ENCODE measurements around the gene CEP83.

The CEP83 gene

DNA sequence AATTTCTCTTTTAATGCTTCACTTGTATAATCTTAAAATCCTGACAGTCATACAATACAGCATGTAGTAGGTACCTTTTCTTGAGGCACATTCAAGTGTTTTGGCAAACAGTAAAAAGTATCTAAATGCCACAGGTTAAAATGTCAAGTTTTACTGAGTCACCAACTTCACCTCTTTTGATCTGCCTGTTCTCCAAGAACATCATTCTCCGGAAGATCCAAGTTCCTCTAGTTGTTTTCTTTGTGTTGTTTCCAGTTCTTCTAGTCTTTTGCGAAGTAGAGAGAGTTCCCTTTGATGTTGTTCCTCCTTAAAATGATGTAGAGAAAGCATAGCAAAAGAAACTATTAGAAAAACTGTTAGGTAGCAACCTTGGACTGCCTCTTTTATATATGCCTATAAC lies 151.1 kb downstream of the CEP83 start:
- DNase-seq (ENCODE audit: low read depth in 1 of 2, low spot score in 1 of 2), result no peak
- TF ChIP-seq JUND (IDR thresholded peaks at IDR 0.05; ENCODE audit: low read depth), result no peak
- in situ Hi-C loops (cut with HindIII; ENCODE audit: low pct_unique_long_range_greater_than_20kb, low sequenced_read_pairs), result no loop called here

DNA sequence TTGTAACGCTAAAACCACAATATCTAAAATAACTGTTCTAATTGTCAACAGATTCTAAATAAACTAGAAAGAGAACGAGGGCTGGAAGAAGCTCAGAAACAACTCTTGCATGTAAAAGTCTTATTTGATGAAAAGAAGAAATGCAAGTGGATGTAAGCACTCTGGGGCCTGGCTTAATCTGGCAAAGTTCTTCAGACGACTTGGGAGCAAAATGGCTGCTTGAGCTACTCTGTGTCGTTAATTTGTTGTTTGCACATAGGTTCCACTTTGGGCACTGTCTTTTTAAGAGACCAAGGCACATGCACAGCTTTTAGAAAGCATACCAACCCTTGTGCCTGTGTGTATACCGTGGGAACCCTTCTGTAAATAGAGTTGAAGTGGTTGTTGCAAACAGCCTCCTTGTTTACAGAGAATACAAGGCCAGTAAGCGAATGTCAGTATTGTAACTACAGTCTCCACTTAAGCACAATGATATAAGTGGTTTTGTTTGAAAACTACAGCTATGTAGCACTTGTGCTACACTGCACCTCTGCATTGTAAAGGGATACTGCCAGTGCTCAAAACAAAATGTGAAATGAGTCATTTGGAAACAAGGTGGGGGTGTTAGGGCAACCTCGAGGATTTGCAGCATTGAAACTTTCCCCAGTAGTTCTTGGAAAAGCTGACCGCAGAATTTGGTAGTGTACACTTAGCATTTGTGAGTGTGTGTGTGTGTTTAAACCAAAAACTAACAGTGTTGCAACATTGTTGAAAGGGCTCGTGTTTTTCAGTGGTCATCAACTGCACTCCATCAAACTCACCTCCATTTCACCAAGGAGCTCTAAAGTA lies 154.3 kb downstream of the CEP83 start:
- DNase-seq (ENCODE audit: low read depth in 1 of 2, low spot score in 1 of 2), result peak in 1 of 2 experiments; percentile 52
- in situ Hi-C loops (cut with HindIII; ENCODE audit: low pct_unique_long_range_greater_than_20kb, low sequenced_read_pairs), result no loop called here
- no peak for TF ChIP-seq JUND (IDR thresholded peaks at IDR 0.05; ENCODE audit: low read depth)

DNA sequence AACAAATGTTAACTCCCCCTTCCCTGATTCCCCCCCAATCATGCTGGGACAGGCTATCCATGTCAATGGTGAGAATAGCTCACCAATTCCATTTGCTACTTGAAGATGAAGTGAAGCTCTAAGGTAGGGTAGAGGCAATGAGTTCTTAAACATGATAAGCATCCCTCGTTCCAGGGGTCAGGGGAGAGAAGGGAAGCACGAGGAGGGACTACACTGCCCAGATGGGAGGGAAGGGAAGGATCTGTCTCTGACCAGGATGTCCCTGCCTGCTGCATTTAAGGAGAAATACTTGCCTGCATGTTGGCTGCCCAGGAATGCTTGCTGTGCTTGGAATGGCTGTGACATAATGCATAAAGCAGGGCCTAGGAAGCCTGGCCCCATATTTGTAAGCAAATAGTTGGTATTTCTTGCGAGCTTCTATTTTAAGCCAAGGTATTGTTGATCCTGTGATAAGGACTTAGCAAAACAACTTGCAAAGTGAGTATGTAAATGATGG lies 155.1 kb downstream of the CEP83 start:
- peak; percentile 17 to 72 for DNase-seq (ENCODE audit: low read depth in 1 of 2, low spot score in 1 of 2)
- TF ChIP-seq JUND (IDR thresholded peaks at IDR 0.05; ENCODE audit: low read depth), result no peak; the same call in 1 of the 2 replicates
- in situ Hi-C loops (cut with HindIII; ENCODE audit: low pct_unique_long_range_greater_than_20kb, low sequenced_read_pairs), result no loop called here

GRCh38 chr12:94304012-94304411 lies 155.7 kb downstream of the CEP83 start:
- TF ChIP-seq JUND (IDR thresholded peaks at IDR 0.05; ENCODE audit: low read depth), result no peak
- no peak for DNase-seq (ENCODE audit: low read depth in 1 of 2, low spot score in 1 of 2)
- in situ Hi-C loops (cut with HindIII; ENCODE audit: low pct_unique_long_range_greater_than_20kb, low sequenced_read_pairs), result no loop called here

- in situ Hi-C loops (cut with HindIII; ENCODE audit: low pct_unique_long_range_greater_than_20kb, low sequenced_read_pairs), result no loop called here
- DNase-seq (ENCODE audit: low read depth in 1 of 2, low spot score in 1 of 2), result no peak
Measured at GRCh38 chr12:94299846-94300245, 159.8 kb downstream of the CEP83 start.

GRCh38 chr12:94297876-94298505 lies 161.7 kb downstream of the CEP83 start:
- no peak for TF ChIP-seq JUND (IDR thresholded peaks at IDR 0.05; ENCODE audit: low read depth)
- in situ Hi-C loops (cut with HindIII; ENCODE audit: low pct_unique_long_range_greater_than_20kb, low sequenced_read_pairs), result no loop called here
- DNase-seq (ENCODE audit: low read depth in 1 of 2, low spot score in 1 of 2), result no peak

More at GRCh38 chr12:94299846-94300245, 159.8 kb downstream of the CEP83 start:
- no peak for TF ChIP-seq JUND (IDR thresholded peaks at IDR 0.05; ENCODE audit: low read depth)

DNA sequence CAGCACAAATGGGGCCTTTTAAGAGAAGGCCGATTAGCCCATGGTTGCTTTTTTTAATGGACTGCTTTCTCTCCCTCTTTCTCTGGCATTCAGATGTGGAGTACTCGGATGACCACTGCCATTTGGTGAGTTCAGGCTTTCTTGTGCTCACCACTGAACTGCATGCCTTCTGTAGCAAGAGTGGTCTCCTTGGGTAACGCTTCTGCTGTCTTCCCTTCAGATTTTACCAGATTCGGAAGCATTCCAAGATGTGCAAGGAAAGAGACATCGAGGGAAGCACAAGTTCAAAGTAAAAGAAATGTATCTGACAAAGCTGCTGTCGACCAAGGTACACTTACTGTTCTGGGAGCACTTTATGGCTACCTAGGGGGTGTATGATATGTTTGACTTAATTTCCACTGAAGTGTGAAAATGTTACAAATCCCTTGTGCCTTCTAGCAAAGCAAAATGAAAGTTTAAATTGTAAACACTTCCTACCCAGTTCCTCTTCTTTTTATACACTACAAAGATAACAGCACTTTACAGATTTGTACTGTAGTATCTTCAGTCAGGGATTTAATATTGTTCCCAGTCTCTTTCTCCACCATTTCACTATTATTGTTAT lies 162.5 kb downstream of the CEP83 start:
- in situ Hi-C loops (cut with HindIII; ENCODE audit: low pct_unique_long_range_greater_than_20kb, low sequenced_read_pairs), result no loop called here
- TF ChIP-seq JUND (IDR thresholded peaks at IDR 0.05; ENCODE audit: low read depth), result no peak
- DNase-seq (ENCODE audit: low read depth in 1 of 2, low spot score in 1 of 2), result no peak

GRCh38 chr12:94290353-94290752 lies 169.3 kb downstream of the CEP83 start:
- DNase-seq (ENCODE audit: low read depth in 1 of 2, low spot score in 1 of 2), result no peak
- in situ Hi-C loops (cut with HindIII; ENCODE audit: low pct_unique_long_range_greater_than_20kb, low sequenced_read_pairs), result no loop called here
- TF ChIP-seq JUND (IDR thresholded peaks at IDR 0.05; ENCODE audit: low read depth), result no peak

DNA sequence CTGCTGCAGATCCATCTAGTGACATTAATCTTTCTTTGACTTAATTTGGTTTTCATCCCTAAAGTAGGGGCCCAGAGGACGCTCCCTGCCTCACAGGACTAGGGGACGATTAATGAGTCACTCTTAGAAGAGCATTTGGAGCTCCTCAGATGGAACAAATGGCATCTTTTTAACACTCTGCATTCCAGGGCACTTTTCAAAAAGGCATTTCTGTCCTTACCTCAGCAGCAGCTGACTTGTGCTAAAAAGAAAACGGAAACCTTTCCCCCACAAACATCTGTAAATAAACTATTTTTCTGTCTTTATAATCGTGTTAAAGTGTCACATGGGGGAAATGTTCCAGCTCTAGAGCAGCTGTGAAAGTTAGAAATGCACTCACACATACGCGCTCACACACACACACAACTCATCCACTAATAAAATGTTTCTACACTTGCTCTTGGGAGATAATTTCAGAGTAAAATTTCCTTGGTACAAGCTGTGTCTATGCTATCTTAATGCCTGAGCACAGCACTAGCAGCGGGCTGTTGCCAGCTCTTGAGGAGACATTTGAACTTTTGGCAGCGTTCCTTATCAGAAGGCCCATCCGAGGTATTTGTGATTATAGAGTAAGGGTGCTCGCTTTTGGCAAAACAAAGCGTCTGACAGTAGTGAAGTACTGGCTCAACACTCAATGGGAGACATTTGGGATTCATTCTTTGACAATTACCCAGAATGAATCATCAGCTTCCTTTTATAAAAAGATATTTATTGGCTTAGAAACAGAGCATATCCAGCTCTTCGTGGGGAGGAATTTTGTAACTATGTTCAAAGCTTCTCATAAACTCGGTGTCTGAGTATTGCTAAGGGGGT lies 170.0 kb downstream of the CEP83 start:
- DNase-seq (ENCODE audit: low read depth in 1 of 2, low spot score in 1 of 2), result no peak
- in situ Hi-C loops (cut with HindIII; ENCODE audit: low pct_unique_long_range_greater_than_20kb, low sequenced_read_pairs), result no loop called here
- TF ChIP-seq JUND (IDR thresholded peaks at IDR 0.05; ENCODE audit: low read depth), result no peak

DNA sequence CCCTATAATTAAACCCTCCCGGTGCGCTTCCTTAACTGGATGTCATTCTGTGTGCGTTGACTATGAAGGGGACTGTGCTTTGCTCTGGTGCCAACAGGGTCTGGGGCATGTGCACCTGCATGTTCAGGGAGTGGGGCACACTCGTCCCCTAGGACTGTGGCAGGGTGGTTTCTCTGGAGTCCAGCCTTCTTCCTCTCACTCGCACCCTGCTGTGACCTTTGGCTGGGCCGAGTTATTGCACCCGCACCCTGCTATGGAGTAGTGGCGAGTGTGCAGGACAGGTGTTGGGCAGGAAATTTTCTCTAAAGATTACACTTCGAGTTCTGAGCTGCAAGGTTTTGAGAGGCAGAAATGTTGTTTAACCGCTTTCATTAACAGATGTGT lies 172.4 kb downstream of the CEP83 start:
- DNase-seq (ENCODE audit: low read depth in 1 of 2, low spot score in 1 of 2), result no peak
- in situ Hi-C loops (cut with HindIII; ENCODE audit: low pct_unique_long_range_greater_than_20kb, low sequenced_read_pairs), result no loop called here
- TF ChIP-seq JUND (IDR thresholded peaks at IDR 0.05; ENCODE audit: low read depth), result no peak

DNA sequence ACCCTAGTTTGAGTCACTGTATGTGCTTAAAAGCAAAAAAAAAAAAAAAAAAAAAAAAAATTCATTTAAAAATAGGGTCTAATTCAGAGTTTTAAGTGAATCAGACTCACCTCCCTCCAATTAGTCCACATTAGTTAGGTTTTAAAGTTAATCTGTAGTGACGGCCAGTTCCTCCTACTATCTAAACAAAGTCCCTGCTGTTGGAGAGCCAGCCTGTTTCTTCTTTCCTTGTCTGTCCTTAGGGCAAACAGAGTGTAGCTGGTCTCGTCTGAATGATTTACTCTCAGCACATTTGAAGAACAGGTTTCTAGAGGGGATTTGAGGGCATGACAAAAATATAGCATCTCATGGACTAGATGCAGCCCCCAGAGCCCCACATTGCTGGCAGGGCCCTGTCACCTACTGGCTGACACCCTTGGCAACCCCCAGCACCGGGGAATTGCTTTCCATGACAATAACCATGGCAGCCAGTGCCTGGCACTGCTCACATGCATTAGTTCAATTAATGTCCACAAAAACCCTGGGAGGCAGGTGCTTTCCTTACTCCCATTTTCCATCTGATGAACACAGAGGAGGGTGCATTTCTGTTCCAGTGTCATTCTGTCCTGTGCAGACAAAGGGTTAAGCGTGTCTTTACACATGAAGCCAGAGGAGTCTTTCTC lies 173.0 kb downstream of the CEP83 start:
- in situ Hi-C loops (cut with HindIII; ENCODE audit: low pct_unique_long_range_greater_than_20kb, low sequenced_read_pairs), result no loop called here
- no peak for TF ChIP-seq JUND (IDR thresholded peaks at IDR 0.05; ENCODE audit: low read depth)
- DNase-seq (ENCODE audit: low read depth in 1 of 2, low spot score in 1 of 2), result peak in 1 of 2 experiments; percentile 33

Measured in T47D (cell line).